Peyer's patch (tissue), 4 donors: ENCODE measurements around the gene CLDN7.

Source experiments
- POLR2A ChIP-seq, 2 donors: fragments of 450-650 bp; IDR thresholded peaks; one replicate each; pipeline ENCODE4 v1.5.1; 2017; ENCODE audit warnings: antibody characterized with exemption in 2 of 2, mild to moderate bottlenecking in 2 of 2, moderate library complexity in 2 of 2
- TF ChIP-seq, protein P1 (sequence below), 6 experiments: fragments of 450-650 bp in 4 of 6; fragments of 200-600 bp in 2 of 6; sonication (generic) in 1 of 6; IDR thresholded peaks; one replicate each; pipeline ENCODE4 v1.5.1; 2017 to 2019; ENCODE audit warnings: antibody characterized with exemption in 6 of 6, mild to moderate bottlenecking in 3 of 6, moderate library complexity in 1 of 6

- TF ChIP-seq, protein P1, sequence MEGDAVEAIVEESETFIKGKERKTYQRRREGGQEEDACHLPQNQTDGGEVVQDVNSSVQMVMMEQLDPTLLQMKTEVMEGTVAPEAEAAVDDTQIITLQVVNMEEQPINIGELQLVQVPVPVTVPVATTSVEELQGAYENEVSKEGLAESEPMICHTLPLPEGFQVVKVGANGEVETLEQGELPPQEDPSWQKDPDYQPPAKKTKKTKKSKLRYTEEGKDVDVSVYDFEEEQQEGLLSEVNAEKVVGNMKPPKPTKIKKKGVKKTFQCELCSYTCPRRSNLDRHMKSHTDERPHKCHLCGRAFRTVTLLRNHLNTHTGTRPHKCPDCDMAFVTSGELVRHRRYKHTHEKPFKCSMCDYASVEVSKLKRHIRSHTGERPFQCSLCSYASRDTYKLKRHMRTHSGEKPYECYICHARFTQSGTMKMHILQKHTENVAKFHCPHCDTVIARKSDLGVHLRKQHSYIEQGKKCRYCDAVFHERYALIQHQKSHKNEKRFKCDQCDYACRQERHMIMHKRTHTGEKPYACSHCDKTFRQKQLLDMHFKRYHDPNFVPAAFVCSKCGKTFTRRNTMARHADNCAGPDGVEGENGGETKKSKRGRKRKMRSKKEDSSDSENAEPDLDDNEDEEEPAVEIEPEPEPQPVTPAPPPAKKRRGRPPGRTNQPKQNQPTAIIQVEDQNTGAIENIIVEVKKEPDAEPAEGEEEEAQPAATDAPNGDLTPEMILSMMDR (IDR thresholded peaks at IDR 0.05), result no peak
- no peak for TF ChIP-seq POLR2A (IDR thresholded peaks at IDR 0.05)
Observed at GRCh38 chr17:7285679-7286078, 23.4 kb upstream of the CLDN7 start.
